Measurements from ENCODE around the gene SLC5A12. TPM values are rescaled to one million over a fixed set of nuclear protein-coding genes. Genes with fewer than 3 reads are reported as not detected.

The SLC5A12 gene
- total and polyA plus RNA-seq, 3 experiments from 2014 or later: not detected

GRCh38 chr11:26734691-26735090 lies 12.8 kb upstream of the SLC5A12 start:
- H3K36me3 ChIP-seq (ENCODE audit: insufficient read depth, low read length): no peaks in the 10 kb centered on the region
- no peaks in the 10 kb centered on the region for H3K27me3 ChIP-seq (ENCODE audit: insufficient read depth, low read length, poor library complexity, severe bottlenecking)
- H3K27ac ChIP-seq (ENCODE audit: low read depth, low read length): no peak overlapping the region
- H3K9me3 ChIP-seq (ENCODE audit: low read length): no peaks in the 10 kb centered on the region
- ChIA-PET POLR2A (no interaction called here), CTCF (no interaction called here)
- no peak overlapping the region for H3K4me3 ChIP-seq (ENCODE audit: low read length)
- no peak for DNase-seq
- Mint-ChIP-seq H3K36me3 (no peaks in the 10 kb centered on the region), H3K4me1 (no peaks in the 10 kb centered on the region), H3K27ac (no peak overlapping the region), H3K4me3 (no peak overlapping the region), H3K9me3 (peaks cover 10 to 22% (median 14%) of the 10 kb centered on the region in 5 donors), H3K27me3 (no peaks in the 10 kb centered on the region)
- H3K4me1 ChIP-seq (ENCODE audit: insufficient read depth, low read length): no peaks in the 10 kb centered on the region

GRCh38 chr11:26731084-26731456 lies 9.2 kb upstream of the SLC5A12 start:
- Mint-ChIP-seq H3K9me3 (peaks cover 6 to 20% (median 13%) of the 10 kb centered on the region in 5 donors), H3K27me3 (no peaks in the 10 kb centered on the region), H3K4me3 (no peak overlapping the region), H3K27ac (no peak overlapping the region), H3K36me3 (no peaks in the 10 kb centered on the region), H3K4me1 (no peaks in the 10 kb centered on the region)
- POLR2A ChIA-PET: no interaction called here
- DNase-seq: no peak
- Histone ChIP-seq H3K4me1 (ENCODE audit: insufficient read depth, low read length) (no peaks in the 10 kb centered on the region), H3K36me3 (ENCODE audit: insufficient read depth, low read length) (no peaks in the 10 kb centered on the region), H3K27me3 (ENCODE audit: insufficient read depth, low read length, poor library complexity, severe bottlenecking) (no peaks in the 10 kb centered on the region), H3K27ac (ENCODE audit: low read depth, low read length) (no peak overlapping the region), H3K9me3 (ENCODE audit: low read length) (no peaks in the 10 kb centered on the region), H3K4me3 (ENCODE audit: low read length) (no peak overlapping the region)
- CTCF ChIA-PET: no interaction called here

GRCh38 chr11:26730414-26731083 lies 8.7 kb upstream of the SLC5A12 start:
- no peak overlapping the region for H3K27ac Mint-ChIP-seq

GRCh38 chr11:26729284-26729683 lies 7.4 kb upstream of the SLC5A12 start:
- Histone ChIP-seq H3K36me3 (ENCODE audit: insufficient read depth, low read length) (no peaks in the 10 kb centered on the region), H3K4me3 (ENCODE audit: low read length) (no peak overlapping the region), H3K27me3 (ENCODE audit: insufficient read depth, low read length, poor library complexity, severe bottlenecking) (no peaks in the 10 kb centered on the region), H3K4me1 (ENCODE audit: insufficient read depth, low read length) (no peaks in the 10 kb centered on the region), H3K27ac (ENCODE audit: low read depth, low read length) (no peak overlapping the region), H3K9me3 (ENCODE audit: low read length) (no peaks in the 10 kb centered on the region)
- H3K27ac Mint-ChIP-seq: no peak overlapping the region
- H3K4me3 Mint-ChIP-seq: no peak overlapping the region
- no peaks in the 10 kb centered on the region for H3K4me1 Mint-ChIP-seq
- no peaks in the 10 kb centered on the region for H3K27me3 Mint-ChIP-seq
- ChIA-PET CTCF (no interaction called here), POLR2A (no interaction called here)
- H3K36me3 Mint-ChIP-seq: no peaks in the 10 kb centered on the region
- no peak for DNase-seq
- peaks cover 6 to 19% (median 12%) of the 10 kb centered on the region in 5 donors for H3K9me3 Mint-ChIP-seq

More at GRCh38 chr11:26730414-26731083, 8.7 kb upstream of the SLC5A12 start:
- CTCF ChIA-PET: no interaction called here
- Mint-ChIP-seq H3K36me3 (no peaks in the 10 kb centered on the region), H3K27me3 (no peaks in the 10 kb centered on the region), H3K9me3 (peaks cover 6 to 18% (median 15%) of the 10 kb centered on the region in 5 donors), H3K4me3 (no peak overlapping the region), H3K4me1 (no peaks in the 10 kb centered on the region)
- H3K4me3 ChIP-seq (ENCODE audit: low read length): no peak overlapping the region
- no peak for DNase-seq
- H3K9me3 ChIP-seq (ENCODE audit: low read length): no peaks in the 10 kb centered on the region
- no peaks in the 10 kb centered on the region for H3K27me3 ChIP-seq (ENCODE audit: insufficient read depth, low read length, poor library complexity, severe bottlenecking)
- POLR2A ChIA-PET: no interaction called here
- H3K27ac ChIP-seq (ENCODE audit: low read depth, low read length): no peak overlapping the region
- H3K36me3 ChIP-seq (ENCODE audit: insufficient read depth, low read length): no peaks in the 10 kb centered on the region
- no peaks in the 10 kb centered on the region for H3K4me1 ChIP-seq (ENCODE audit: insufficient read depth, low read length)

- Mint-ChIP-seq H3K4me3 (no peak overlapping the region), H3K36me3 (no peaks in the 10 kb centered on the region), H3K9me3 (peaks cover 2 to 17% (median 7%) of the 10 kb centered on the region in 5 donors), H3K27ac (no peak overlapping the region), H3K27me3 (no peaks in the 10 kb centered on the region), H3K4me1 (no peaks in the 10 kb centered on the region)
- DNase-seq: no peak
- Histone ChIP-seq H3K9me3 (ENCODE audit: low read length) (no peaks in the 10 kb centered on the region), H3K27me3 (ENCODE audit: insufficient read depth, low read length, poor library complexity, severe bottlenecking) (no peaks in the 10 kb centered on the region), H3K27ac (ENCODE audit: low read depth, low read length) (no peak overlapping the region), H3K4me1 (ENCODE audit: insufficient read depth, low read length) (no peaks in the 10 kb centered on the region), H3K4me3 (ENCODE audit: low read length) (no peak overlapping the region), H3K36me3 (ENCODE audit: insufficient read depth, low read length) (no peaks in the 10 kb centered on the region)
- POLR2A ChIA-PET: no interaction called here
- CTCF ChIA-PET: no interaction called here
Measured at GRCh38 chr11:26726960-26727359, 5.1 kb upstream of the SLC5A12 start.

GRCh38 chr11:26719998-26720397 lies 1.9 kb downstream of the SLC5A12 start:
- Histone ChIP-seq H3K4me3 (ENCODE audit: low read length) (no peak overlapping the region), H3K36me3 (ENCODE audit: insufficient read depth, low read length) (no peaks in the 10 kb centered on the region), H3K4me1 (ENCODE audit: insufficient read depth, low read length) (no peaks in the 10 kb centered on the region), H3K9me3 (ENCODE audit: low read length) (no peaks in the 10 kb centered on the region), H3K27me3 (ENCODE audit: insufficient read depth, low read length, poor library complexity, severe bottlenecking) (no peaks in the 10 kb centered on the region), H3K27ac (ENCODE audit: low read depth, low read length) (no peak overlapping the region)
- no peaks in the 10 kb centered on the region for H3K36me3 Mint-ChIP-seq
- ChIA-PET CTCF (no interaction called here), POLR2A (no interaction called here)
- H3K4me3 Mint-ChIP-seq: no peak overlapping the region
- H3K27me3 Mint-ChIP-seq: peaks cover 0 to 1% of the 10 kb centered on the region in 2 donors
- DNase-seq: no peak
- H3K27ac Mint-ChIP-seq: no peak overlapping the region
- peaks cover 0 to 16% (median 4%) of the 10 kb centered on the region in 5 donors for H3K9me3 Mint-ChIP-seq
- H3K4me1 Mint-ChIP-seq: no peaks in the 10 kb centered on the region

GRCh38 chr11:26719289-26719973 lies 2.4 kb downstream of the SLC5A12 start:
- no peak for DNase-seq
- Mint-ChIP-seq H3K36me3 (no peaks in the 10 kb centered on the region), H3K4me3 (no peak overlapping the region), H3K9me3 (peaks cover 0 to 16% (median 4%) of the 10 kb centered on the region in 5 donors), H3K27me3 (peaks cover 0 to 1% of the 10 kb centered on the region in 2 donors), H3K27ac (no peak overlapping the region), H3K4me1 (no peaks in the 10 kb centered on the region)
- Histone ChIP-seq H3K4me3 (ENCODE audit: low read length) (no peak overlapping the region), H3K36me3 (ENCODE audit: insufficient read depth, low read length) (no peaks in the 10 kb centered on the region), H3K27me3 (ENCODE audit: insufficient read depth, low read length, poor library complexity, severe bottlenecking) (no peaks in the 10 kb centered on the region), H3K27ac (ENCODE audit: low read depth, low read length) (no peak overlapping the region), H3K4me1 (ENCODE audit: insufficient read depth, low read length) (no peaks in the 10 kb centered on the region), H3K9me3 (ENCODE audit: low read length) (no peaks in the 10 kb centered on the region)
- POLR2A ChIA-PET: no interaction called here
- CTCF ChIA-PET: no interaction called here

GRCh38 chr11:26717771-26718170 lies 4.1 kb downstream of the SLC5A12 start:
- Histone ChIP-seq H3K9me3 (ENCODE audit: low read length) (no peaks in the 10 kb centered on the region), H3K27me3 (ENCODE audit: insufficient read depth, low read length, poor library complexity, severe bottlenecking) (no peaks in the 10 kb centered on the region), H3K4me1 (ENCODE audit: insufficient read depth, low read length) (no peaks in the 10 kb centered on the region), H3K36me3 (ENCODE audit: insufficient read depth, low read length) (no peaks in the 10 kb centered on the region), H3K4me3 (ENCODE audit: low read length) (no peak overlapping the region), H3K27ac (ENCODE audit: low read depth, low read length) (no peak overlapping the region)
- ChIA-PET POLR2A (no interaction called here), CTCF (no interaction called here)
- no peaks in the 10 kb centered on the region for H3K36me3 Mint-ChIP-seq
- no peak overlapping the region for H3K27ac Mint-ChIP-seq
- no peak for DNase-seq
- H3K4me3 Mint-ChIP-seq: no peak overlapping the region
- no peaks in the 10 kb centered on the region for H3K4me1 Mint-ChIP-seq
- peaks cover 0 to 12% (median 7%) of the 10 kb centered on the region in 5 donors for H3K9me3 Mint-ChIP-seq
- peaks cover 0 to 1% of the 10 kb centered on the region in 2 donors for H3K27me3 Mint-ChIP-seq
